NB4 (cell line): ENCODE measurements around the gene GNG2.
A peak's percentile ranks its signal among the peaks of the same experiment; 100 is the strongest.
"Not testable (repeated sequence)": the region's sequence is repeated elsewhere in the genome, so short reads cannot be mapped to it uniquely, and the experiment has no call there.

Experiments
- DNase-seq: peaks from one replicate; pipeline ENCODE4 v3.0.0; 2010; ENCODE audit warnings: low read depth
- H3K4me3 ChIP-seq: one replicate; pipeline ENCODE4 v1.5.1; 2011; ENCODE audit warnings: mild to moderate bottlenecking, low read depth, low read length, moderate library complexity
- CTCF ChIP-seq: IDR thresholded peaks from one replicate; pipeline ENCODE4 v1.5.1; 2012; ENCODE audit warnings: low read depth, low read length
- MAX ChIP-seq: IDR thresholded peaks from 2 replicates; pipeline ENCODE4 v1.6.1; 2011; ENCODE audit warnings: low read depth, low read length
- MYC ChIP-seq: IDR thresholded peaks from 2 replicates; pipeline ENCODE4 v1.6.1; 2011; ENCODE audit warnings: low read depth, low read length
- POLR2A ChIP-seq: IDR thresholded peaks from 2 replicates; pipeline ENCODE4 v1.6.1; 2011; ENCODE audit warnings: mild to moderate bottlenecking; ENCODE audit not compliant: insufficient read length; ENCODE audit errors: extremely low read depth

Gene GNG2

GRCh38 chr14:51895375-51895774, 35.0 kb downstream of the GNG2 start:
- DNase-seq: no peak
- TF ChIP-seq MYC: no peak
- no peak for TF ChIP-seq MAX
- no peak for TF ChIP-seq POLR2A
- TF ChIP-seq CTCF: no peak
- H3K4me3 ChIP-seq: no peak overlapping the region

- TF ChIP-seq CTCF (no peak), POLR2A (no peak), MAX (no peak), MYC (no peak)
- H3K4me3 ChIP-seq: no peak overlapping the region
- DNase-seq: no peak
Observed at GRCh38 chr14:51897791-51898355, 37.5 kb downstream of the GNG2 start.

- H3K4me3 ChIP-seq: no peak overlapping the region
- TF ChIP-seq POLR2A (no peak), MYC (no peak), MAX (no peak), CTCF (no peak)
- DNase-seq: no peak
Observed at GRCh38 chr14:51901475-51902024, 41.1 kb downstream of the GNG2 start.

- DNase-seq: peak; percentile 72
- H3K4me3 ChIP-seq: not testable (repeated sequence)
Observed at GRCh38 chr14:51905656-51906121, 45.3 kb downstream of the GNG2 start.

GRCh38 chr14:51908086-51908485, 47.7 kb downstream of the GNG2 start:
- H3K4me3 ChIP-seq: no peak overlapping the region
- no peak for DNase-seq
- TF ChIP-seq MYC (no peak), POLR2A (no peak), CTCF (no peak), MAX (no peak)

GRCh38 chr14:51912112-51912786, 51.8 kb downstream of the GNG2 start:
- TF ChIP-seq MYC (no peak), CTCF (no peak), MAX (no peak)
- H3K4me3 ChIP-seq: no peak overlapping the region
- no peak for DNase-seq
